ENCODE results near the gene DTYMK.

DTYMK gene

DNA sequence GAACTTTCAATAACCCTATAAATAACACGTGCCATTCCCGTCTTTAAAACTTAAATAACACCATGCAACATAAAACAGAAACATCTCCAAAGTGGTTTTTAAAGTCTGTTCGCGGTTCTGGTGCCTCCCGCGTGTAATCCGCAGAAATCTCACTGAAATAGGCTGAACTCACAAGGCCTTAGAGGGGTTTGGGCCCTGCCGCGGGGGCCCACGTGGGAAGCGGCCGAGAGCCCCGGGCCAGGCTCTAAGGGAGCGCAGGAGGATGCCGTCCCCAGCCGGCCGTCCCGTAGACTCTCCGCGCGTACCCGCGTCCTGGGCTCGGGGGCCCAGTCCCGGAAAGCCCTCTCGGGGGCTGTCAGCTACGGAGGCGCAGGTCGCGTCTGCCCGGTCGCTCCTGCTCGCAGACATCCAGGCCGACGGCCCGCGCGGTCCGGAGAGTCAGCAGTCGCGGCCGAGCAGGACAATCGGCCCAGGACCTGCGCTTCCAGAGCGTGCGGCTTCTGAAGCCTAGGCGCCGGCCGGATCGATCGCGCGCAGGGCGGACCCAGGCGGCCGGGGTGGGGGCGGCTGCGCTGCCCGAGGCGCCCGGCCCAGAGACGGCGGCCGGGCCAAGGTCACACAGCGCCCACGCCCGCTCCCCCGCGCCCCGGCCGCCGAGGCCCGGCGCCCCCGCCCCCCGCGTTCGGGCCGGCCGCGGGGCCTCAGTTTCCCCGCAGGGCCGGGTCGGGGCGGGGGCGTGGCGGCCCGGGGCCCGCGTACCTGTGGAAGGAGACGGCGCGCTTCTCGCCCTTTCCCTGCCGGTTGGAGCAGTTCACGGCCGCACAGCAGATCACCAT lies 50.2 kb downstream of the DTYMK start:
- H3K36me3 ChIP-seq (replicated peaks), result peaks cover 32% of the 10 kb centered on the region
- no peaks in the 10 kb centered on the region for H3K27me3 ChIP-seq (replicated peaks)
- H3K4me3 ChIP-seq (ENCODE audit: low read depth, low read length), result peak overlapping the region; percentile 91
- in situ Hi-C loops (cut with HindIII; ENCODE audit: low pct_ligation_motif_present, low sequenced_read_pairs), result no loop called here
- H3K27ac ChIP-seq, result peak overlapping the region; percentile 96
- TF ChIP-seq, protein P1, sequence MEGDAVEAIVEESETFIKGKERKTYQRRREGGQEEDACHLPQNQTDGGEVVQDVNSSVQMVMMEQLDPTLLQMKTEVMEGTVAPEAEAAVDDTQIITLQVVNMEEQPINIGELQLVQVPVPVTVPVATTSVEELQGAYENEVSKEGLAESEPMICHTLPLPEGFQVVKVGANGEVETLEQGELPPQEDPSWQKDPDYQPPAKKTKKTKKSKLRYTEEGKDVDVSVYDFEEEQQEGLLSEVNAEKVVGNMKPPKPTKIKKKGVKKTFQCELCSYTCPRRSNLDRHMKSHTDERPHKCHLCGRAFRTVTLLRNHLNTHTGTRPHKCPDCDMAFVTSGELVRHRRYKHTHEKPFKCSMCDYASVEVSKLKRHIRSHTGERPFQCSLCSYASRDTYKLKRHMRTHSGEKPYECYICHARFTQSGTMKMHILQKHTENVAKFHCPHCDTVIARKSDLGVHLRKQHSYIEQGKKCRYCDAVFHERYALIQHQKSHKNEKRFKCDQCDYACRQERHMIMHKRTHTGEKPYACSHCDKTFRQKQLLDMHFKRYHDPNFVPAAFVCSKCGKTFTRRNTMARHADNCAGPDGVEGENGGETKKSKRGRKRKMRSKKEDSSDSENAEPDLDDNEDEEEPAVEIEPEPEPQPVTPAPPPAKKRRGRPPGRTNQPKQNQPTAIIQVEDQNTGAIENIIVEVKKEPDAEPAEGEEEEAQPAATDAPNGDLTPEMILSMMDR (IDR thresholded peaks at IDR 0.05; ENCODE audit: low read depth, low read length, missing control alignments), result no peak
- DNase-seq, result no peak

DNA sequence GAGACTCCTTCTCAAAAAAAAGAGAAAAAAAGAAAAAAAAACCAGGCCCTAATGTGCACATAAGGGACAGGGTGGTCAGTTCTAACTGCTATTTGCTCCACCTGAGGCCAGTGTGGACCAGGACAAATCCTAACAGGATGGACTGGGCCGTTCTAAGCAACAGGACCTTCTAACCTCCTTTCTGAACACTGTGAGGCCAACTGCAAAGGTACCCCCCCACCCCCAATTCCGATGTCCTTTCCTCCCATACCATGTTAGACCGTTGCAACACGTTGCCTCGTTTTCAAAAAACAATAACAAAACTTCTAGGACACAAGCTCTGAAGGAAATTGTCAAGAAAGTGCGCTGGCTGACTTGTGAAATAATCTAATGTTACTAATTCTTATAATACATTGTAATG lies 50.9 kb downstream of the DTYMK start:
- TF ChIP-seq, protein P1 (IDR thresholded peaks at IDR 0.05; ENCODE audit: low read depth, low read length, missing control alignments), result no peak
- H3K4me3 ChIP-seq (ENCODE audit: low read depth, low read length), result peak overlapping the region; percentile 91
- H3K27ac ChIP-seq, result peak overlapping the region; percentile 54
- DNase-seq, result no peak
- in situ Hi-C loops (cut with HindIII; ENCODE audit: low pct_ligation_motif_present, low sequenced_read_pairs), result no loop called here
- H3K36me3 ChIP-seq (replicated peaks), result peaks cover 36% of the 10 kb centered on the region
- no peaks in the 10 kb centered on the region for H3K27me3 ChIP-seq (replicated peaks)

DNA sequence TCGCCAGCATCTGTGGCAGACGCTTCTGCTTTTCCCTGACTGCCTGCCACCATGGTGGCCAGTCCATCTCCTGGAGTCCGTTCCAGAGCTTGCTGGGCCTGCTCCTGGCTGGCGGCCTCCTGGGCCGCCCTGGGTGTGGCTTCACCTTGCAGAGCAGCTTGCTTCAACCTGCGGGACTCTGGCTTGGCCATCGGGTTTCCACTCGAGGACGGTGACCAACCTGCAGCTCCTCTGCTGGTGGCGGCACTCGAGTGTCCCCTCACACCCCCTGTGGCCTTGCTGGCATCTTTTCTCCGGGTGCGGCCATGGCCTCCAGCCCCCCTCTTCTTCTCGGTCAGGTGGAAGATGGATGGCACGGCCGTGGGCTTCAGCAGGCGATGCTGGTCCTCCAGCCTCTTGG lies 53.1 kb downstream of the DTYMK start:
- no peak overlapping the region for H3K27ac ChIP-seq
- no peak for DNase-seq
- H3K4me3 ChIP-seq (ENCODE audit: low read depth, low read length), result no peak overlapping the region
- H3K36me3 ChIP-seq (replicated peaks), result peaks cover 28% of the 10 kb centered on the region
- no peaks in the 10 kb centered on the region for H3K27me3 ChIP-seq (replicated peaks)
- TF ChIP-seq, protein P1 (IDR thresholded peaks at IDR 0.05; ENCODE audit: low read depth, low read length, missing control alignments), result no peak
- in situ Hi-C loops (cut with HindIII; ENCODE audit: low pct_ligation_motif_present, low sequenced_read_pairs), result no loop called here

DNA sequence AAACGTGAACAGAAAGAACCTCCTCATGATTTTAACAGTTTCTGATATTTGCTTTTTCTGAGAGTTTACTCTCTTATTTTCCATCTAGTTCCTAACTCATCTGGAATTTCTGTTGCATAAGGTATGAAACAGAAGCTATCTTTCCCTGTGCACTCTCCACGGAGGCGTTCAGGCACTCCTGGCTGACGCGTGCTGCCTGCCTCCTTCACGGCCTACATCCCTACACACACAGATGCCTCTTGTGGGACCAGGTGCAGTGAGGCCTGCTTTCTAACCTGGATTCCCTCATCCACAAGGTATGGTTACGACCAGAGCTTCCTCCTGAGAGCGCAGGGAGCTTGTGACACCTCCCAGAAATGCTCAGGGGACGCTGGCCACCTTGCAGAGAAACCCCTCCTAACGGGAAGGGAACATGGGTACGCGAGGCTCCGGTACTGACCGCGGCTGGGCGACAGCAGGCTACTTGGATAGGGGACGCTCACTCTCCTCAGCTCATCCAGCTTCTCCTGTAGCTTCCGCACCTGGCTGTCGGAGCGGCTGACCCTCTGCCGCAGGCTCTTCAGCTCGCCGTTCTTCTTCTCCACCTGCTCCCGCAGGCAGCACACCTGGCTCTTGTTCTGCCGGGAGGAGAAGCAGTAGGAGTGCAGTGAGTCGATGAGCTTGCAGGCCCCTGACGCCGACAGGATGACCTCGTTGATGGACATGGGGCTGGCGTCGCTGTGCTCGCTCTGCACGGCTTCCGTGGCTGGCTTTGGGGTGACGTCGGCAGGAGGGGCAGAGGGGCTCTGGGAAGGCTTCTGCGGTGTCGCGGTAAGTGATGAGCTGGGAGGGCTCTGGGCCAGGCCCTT lies 53.9 kb downstream of the DTYMK start:
- DNase-seq, result no peak
- Histone ChIP-seq H3K4me3 (ENCODE audit: low read depth, low read length) (no peak overlapping the region), H3K36me3 (replicated peaks) (peaks cover 28% of the 10 kb centered on the region), H3K27me3 (replicated peaks) (no peaks in the 10 kb centered on the region), H3K27ac (no peak overlapping the region)
- in situ Hi-C loops (cut with HindIII; ENCODE audit: low pct_ligation_motif_present, low sequenced_read_pairs), result no loop called here
- TF ChIP-seq, protein P1 (IDR thresholded peaks at IDR 0.05; ENCODE audit: low read depth, low read length, missing control alignments), result no peak

DNA sequence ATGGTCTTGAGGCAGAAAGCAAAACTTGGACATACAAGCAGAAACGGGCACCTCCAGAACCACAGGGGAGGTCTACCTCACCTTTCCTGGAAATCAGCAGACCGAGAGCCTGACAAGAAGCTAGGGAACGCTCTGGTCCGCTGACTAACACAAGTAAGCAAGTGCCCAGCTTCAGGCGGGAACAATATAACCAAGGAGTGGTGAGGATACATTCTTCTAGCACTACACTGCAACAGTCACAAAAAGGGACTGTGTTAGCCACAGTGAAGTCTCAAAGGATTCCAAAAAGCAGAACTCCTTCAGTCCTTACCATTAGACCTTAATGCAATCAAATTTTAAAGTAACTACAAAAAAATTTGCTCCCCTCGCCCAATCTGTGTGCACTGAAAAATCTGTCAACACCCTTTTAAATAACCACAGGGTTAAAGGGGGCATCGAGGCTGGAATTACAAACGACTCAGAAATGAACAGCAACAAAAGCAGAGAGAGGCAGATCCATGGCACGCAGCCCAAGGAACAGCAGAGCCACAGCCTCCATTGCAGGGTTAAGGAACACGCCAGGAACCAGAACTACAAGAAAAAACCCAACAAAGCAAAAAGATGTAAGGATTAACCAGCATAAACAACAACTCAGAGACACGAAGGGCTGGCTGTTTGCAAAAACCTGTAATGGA lies 56.7 kb downstream of the DTYMK start:
- H3K27me3 ChIP-seq (replicated peaks), result no peaks in the 10 kb centered on the region
- H3K4me3 ChIP-seq (ENCODE audit: low read depth, low read length), result no peak overlapping the region
- H3K36me3 ChIP-seq (replicated peaks), result peaks cover 28% of the 10 kb centered on the region
- TF ChIP-seq, protein P1 (IDR thresholded peaks at IDR 0.05; ENCODE audit: low read depth, low read length, missing control alignments), result no peak
- no peak overlapping the region for H3K27ac ChIP-seq
- in situ Hi-C loops (cut with HindIII; ENCODE audit: low pct_ligation_motif_present, low sequenced_read_pairs), result no loop called here
- DNase-seq, result no peak

Measured in brain microvascular endothelial cell (primary cell).